GM21360 (cell line): ENCODE measurements around the gene LGI4.

ENCODE experiments used
- ATAC-seq: cut with Tn5 transposase; IDR thresholded peaks from one replicate; pipeline ENCODE4 v1.9.1; 2021; ENCODE audit warnings: mild to moderate bottlenecking, moderate library complexity; ENCODE audit not compliant: unreplicated experiment

The LGI4 gene

DNA sequence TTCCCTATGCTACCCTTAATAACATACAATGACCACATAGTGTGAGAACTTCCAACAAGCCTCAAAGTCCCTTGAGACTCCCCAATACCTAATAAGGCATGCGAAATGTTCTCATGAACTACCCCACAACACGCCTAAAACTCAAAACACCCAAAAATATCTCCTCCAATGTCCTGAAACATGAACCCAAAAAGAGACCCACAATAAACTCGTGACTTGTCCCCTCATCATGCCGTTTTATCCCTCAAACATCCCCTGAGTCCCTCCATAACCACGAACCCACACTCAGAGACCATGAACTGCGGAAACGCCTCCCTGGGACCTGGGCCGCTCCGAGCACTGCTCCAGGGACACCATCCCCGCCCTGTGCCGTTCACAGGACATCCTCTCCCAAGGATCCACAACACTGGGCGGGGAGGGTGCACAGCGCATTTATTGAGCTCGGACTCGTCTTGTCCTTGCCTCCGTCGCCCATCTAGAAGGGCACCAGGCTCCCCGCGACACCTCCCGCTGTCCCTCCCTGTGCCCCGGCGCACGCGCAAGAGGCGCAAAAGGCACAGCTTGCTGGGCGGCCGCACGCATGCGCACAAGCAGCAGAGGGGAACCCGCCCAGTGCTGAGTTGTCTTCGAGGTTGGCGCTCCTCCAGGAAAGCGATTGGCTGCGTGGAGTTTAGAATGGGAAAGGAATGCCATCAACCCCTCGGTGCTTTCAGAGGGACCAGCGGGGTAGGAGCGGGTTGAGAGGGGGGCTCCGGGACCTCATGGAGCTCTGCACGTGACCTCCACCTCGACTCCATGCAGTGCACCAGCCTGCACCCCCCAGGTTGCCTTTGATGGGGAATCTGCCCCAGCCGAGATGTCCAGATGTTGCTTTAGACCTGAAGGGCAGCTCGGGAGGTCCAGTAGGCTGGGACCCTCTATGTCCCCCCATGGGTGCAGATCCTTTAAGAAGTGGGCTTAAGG, 10.5 kb downstream of the LGI4 start:
- peak; percentile 65 for ATAC-seq

DNA sequence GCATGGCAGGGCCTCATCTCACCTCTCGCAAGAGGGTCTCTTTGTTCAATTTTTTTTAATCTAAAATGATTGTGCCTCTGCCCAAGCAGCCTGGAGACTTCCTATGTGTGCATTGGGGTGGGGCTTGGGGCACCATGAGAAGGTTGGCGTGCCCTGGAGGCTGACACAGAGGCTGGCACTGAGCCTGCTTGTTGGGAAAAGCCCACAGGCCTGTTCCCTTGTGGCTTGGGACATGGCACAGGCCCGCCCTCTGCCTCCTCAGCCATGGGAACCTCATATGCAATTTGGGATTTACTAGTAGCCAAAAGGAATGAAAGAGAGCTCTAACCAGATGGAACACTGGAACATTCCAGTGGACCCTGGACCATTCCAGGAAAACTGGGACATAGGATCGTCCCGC, 11.3 kb downstream of the LGI4 start:
- no peak for ATAC-seq

GRCh38 chr19:35122687-35123551, 11.9 kb downstream of the LGI4 start:
- ATAC-seq = no peak

DNA sequence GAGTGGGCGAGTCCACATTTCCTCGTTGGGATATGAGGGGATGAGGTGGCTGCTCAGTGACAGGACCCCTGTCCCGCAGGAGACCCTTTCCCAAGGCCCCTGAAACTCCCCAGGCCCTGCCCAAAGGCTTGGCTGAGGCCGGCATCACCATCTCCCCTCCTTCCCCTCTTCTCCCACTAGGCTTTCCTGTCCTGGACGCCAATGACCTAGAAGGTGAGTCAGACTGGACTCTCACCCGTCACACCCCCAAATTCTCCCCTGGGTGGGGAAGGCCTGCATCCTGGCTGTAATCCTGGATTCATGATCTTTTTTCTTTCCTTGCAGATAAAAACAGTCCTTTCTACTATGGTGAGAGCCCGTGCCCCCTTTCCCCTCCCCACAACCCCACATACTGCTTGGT, 14.0 kb downstream of the LGI4 start:
- no peak for ATAC-seq

GRCh38 chr19:35120492-35120891, 14.4 kb downstream of the LGI4 start:
- ATAC-seq = no peak

- no peak for ATAC-seq
Measured at GRCh38 chr19:35119578-35120155, 15.2 kb downstream of the LGI4 start.

DNA sequence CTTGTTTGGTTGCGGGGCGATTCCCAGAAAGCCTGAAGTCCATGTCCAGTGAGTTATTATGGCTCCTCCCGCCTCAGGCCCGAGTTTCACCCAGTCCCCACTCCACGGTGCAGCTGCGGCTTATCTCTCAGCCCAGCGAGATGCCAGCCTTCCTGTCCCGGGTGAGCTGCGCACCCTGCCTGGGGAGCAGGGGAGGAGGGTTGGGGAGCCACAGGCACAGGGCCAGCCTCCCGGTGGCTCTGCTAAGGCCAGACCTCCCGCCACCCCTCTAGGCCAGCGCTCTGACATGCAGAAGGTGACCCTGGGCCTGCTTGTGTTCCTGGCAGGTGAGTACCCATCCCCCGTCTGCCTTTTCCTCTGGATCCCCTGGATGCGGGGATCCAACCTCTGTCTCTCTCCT, 15.8 kb downstream of the LGI4 start:
- no peak for ATAC-seq

- ATAC-seq = no peak
Measured at GRCh38 chr19:35118268-35119020, 16.4 kb downstream of the LGI4 start.

- ATAC-seq = no peak
Measured at GRCh38 chr19:35117799-35118198, 17.1 kb downstream of the LGI4 start.

DNA sequence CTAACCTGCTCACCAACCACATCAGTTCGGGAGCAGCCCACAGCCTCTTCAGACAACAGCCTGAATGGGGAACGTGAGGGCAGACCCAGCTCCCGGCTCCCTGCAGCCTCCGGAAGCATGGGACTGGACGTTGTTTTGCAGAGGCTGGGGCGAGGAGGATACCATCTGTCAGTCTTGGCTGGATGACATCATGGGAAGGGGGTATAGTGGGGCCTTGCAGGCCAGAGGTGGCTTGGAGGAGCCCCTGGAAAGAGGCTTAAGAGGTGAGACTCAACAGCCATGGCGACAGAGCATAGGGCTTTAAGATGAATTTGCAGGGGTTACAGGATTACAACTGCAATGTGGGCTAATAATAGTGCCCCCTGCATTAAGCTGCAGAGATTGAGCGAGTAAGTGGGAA, 17.7 kb downstream of the LGI4 start:
- no peak for ATAC-seq

DNA sequence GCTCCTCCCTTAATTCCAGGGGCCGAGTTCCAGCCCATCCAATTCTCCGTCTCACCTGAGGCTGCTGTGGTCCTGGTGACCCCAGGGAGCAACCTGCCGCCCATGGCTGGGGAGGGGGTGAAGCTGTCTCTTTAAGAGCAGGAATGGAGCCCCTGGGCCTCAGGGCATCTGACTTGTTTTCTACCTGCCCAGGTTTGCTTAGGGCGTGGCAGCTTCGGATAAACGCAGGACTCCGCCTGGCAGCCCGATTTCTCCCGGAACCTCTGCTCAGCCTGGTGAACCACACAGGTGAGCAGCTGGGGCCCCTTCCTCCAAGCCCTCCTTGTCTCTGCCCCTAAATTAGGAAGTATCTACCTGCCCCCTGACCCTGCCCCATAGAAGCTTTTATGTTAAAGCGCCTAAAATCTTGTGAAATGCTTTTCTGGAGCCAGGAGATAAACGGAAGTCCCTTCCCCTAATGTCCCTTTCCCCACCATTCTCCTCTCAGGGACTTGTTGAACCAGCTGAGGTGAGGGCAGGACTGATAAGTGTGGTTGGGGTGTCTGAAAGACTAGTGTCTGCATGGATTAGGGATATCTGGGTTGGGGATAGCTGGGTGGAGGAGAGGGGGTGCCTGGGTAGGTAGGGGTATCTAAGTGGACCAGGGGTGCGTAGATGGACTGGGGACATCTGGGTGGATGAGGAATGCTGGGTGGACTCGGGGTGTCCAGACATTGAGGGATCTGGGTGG, 18.6 kb downstream of the LGI4 start:
- ATAC-seq = no peak

DNA sequence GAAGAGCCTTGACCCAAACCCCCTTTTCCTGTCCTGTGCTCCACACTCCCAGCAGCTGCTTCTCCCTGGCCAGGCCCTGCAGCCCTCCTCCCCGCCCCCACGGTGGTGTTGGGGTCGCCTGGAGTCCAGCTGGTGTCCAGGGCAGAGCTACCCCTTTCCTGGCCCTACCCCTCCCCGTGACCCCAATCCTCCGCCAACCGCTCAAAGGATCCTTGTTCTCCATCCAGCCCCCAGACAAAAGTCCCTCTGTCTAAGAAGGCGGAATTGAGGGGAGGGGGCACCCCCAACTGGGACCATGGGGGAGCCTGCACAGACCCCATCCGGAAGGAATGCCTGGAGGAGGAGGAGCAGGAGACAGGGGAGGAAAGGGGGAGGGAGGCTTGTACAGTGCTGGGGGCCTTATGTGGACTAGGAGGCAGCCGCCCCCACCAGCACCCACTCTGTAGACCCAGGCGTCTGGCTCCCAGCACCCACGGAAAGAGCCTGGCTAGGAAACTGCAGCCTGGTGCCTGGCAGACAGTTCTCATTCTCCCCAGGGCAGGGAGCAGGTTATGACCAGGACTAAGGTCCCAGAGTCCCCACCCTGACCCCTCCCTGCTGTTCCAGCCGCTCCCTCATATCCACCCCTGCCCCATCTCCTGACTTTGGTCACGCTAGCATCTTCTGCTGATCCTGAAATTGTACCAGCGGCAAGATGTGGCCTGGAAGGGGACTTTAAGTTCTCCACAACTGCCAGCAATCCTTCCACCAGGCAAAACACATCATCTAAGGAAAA, 19.5 kb downstream of the LGI4 start, which contains the start of gene FXYD3:
TSS of gene FXYD3 (plus strand) at position 647 of the 775 bp plus-strand sequence. CDS start 3,554 bp downstream, outside the sequence.
- ATAC-seq = no peak

DNA sequence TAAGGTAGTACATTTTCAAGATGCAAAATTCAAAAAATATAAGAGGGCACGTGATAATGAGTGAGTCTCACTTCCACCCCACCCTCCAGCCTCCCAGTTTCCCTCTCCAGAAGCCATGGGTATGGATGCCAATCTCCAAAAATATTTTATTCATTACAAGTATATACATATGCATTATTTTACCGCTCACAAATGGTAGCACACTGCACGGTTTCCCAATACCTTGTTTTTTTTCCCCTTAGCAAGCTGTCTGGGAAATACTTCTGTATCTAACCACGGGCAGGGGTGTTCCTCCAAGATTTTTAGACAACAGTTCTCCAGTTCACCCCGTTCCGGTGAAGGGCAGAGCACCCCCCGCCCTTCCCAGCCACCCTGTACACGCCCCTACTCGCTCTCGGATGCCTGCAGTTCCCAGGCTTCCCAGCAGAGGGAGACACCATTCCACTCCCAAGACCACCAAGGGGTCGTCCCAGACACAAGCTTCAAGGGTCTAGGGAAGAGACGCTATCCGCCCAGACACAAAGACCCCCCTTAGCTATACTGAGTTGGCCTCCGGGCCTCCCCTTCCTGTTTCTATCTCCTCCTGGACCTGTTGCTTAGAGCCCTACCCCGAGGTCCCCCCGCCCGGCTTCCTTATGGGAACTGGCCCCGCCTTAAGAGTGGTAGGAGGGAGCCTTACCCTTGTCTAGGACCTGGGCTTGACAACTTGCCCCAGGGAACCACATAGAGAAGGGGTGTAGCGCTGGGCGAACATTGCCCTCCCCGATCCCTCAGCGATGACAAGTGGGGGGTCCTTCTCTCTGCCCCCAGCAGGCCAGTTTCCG, 20.3 kb downstream of the LGI4 start:
- ATAC-seq = no peak

DNA sequence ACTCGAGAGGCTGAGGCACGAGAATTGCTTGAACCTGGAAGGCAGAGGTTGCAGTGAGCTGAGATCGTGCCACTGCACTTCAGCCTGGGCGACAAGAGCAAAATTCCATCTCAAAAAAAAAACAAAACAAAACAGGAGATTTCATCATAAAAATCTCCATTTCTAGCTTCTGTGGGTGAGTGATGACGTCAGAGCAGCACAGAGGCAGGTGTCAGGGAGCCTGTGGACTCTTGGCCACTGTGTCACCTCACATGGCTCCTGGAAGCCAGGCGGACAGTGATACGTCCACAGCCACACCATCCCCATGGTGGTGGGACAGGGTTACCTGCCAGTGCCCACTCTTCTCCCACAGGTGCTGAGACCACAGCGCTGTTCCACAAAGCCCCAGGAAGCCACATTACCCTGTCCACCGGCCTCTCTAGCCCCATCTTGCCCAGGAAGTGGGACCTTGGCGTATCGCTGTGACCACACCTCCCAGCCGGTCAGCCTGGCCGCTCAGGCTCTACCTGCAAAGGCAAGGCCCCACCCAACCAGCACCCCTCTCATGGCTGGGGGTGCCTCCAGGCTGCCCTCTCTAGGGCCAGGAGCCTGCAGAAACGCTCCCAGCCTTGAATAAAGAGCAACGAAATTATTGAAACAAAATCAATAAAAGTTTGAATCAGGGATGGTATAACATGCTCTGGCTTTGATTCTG, 21.7 kb downstream of the LGI4 start:
- no peak for ATAC-seq

GRCh38 chr19:35110974-35111373, 23.9 kb downstream of the LGI4 start:
- no peak for ATAC-seq

GRCh38 chr19:35109395-35110112, 25.3 kb downstream of the LGI4 start:
- no peak for ATAC-seq

DNA sequence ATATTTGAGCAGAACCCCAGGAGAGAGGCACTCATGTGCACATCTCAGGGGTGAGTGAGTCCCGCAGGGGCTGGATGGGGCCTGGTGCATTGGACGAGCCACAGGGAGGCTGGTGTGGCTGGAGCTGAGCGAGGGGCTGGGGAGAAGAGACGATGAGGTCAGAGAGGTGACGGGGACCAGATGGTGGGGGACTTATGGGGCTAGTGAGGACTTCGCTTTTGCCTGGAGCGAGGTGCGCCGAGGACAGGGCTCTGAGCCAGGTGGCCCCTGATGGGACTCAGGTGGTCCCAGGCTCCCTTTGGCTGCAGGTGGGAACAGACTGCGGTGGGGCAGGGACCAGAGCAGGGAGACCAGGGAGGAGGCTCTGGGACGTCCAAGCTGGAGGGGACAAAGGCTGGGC, 26.1 kb downstream of the LGI4 start:
- ATAC-seq = no peak
